ENCODE results near the gene GABRG3. TPM values are rescaled to one million over a fixed set of nuclear protein-coding genes. Genes with fewer than 3 reads are reported as not detected.

GABRG3 gene
- total and polyA plus RNA-seq, 2 donors (not counting 3 experiments of a cell fraction or from before 2014, with no cell fraction given) = not detected

GRCh38 chr15:27167738-27168137 is 196.8 kb downstream of the GABRG3 start:
- H3K4me2 ChIP-seq (ENCODE audit: insufficient read depth, low read length) = no peak overlapping the region
- TF ChIP-seq GATA2 (IDR thresholded peaks at IDR 0.05; ENCODE audit: insufficient read depth, insufficient read length, low read depth, low read length) (no peak), EZH2 (IDR thresholded peaks at IDR 0.05; ENCODE audit: borderline replicate concordance, low read depth, low read length, severe bottlenecking) (no peak), POLR2AphosphoS5 (IDR thresholded peaks at IDR 0.05; ENCODE audit: insufficient read depth, low read depth, low read length) (no peak), MAX (IDR thresholded peaks at IDR 0.05; ENCODE audit: insufficient read depth, insufficient read length) (no peak), MYC (IDR thresholded peaks at IDR 0.05; ENCODE audit: low read depth, low read length) (no peak), CTCF (IDR thresholded peaks at IDR 0.05; ENCODE audit: extremely low read depth in 1 of 2, insufficient read depth in 1 of 2, low read depth in 1 of 2, low read length in 2 of 2) (no peak), JUN (IDR thresholded peaks at IDR 0.05; ENCODE audit: borderline replicate concordance, insufficient read depth, insufficient read length, low read depth) (no peak), FOS (IDR thresholded peaks at IDR 0.05; ENCODE audit: borderline replicate concordance, insufficient read depth, low read length) (no peak), POLR2A (IDR thresholded peaks at IDR 0.05; ENCODE audit: low read depth, low read length) (no peak)
- no peaks in the 10 kb centered on the region for H3K9me1 ChIP-seq (replicated peaks; ENCODE audit: control insufficient read depth, extremely low read depth, insufficient read depth, low read length)
- no peak overlapping the region for H3K4me3 ChIP-seq (replicated peaks in 1 of 3; ENCODE audit: insufficient read depth in 1 of 3, low read depth in 1 of 3, low read length in 3 of 3)
- H3K9ac ChIP-seq (replicated peaks; ENCODE audit: extremely low read depth, insufficient read depth, low read length) = no peak overlapping the region
- POLR2A ChIA-PET = no interaction called here
- BruUV-seq (replicated peaks) = no TSS peak
- dilution Hi-C loops (cut with MboI; ENCODE audit: extremely low pct_ligation_motif_present, low sequenced_read_pairs) (no loop called here), intact Hi-C loops (cut with micrococcal nuclease) (no loop called here)
- FAIRE-seq (no peak), DNase-seq (ENCODE audit: low read depth, low spot score) (no peak)
- H3K27me3 ChIP-seq (ENCODE audit: control insufficient read depth in 2 of 2, insufficient read depth in 2 of 2, low read length in 2 of 2) = no peaks in the 10 kb centered on the region
- no peaks in the 10 kb centered on the region for H3K79me2 ChIP-seq (ENCODE audit: control insufficient read depth, insufficient read depth, low read length)
- no peak overlapping the region for H3K27ac ChIP-seq (ENCODE audit: insufficient read depth, low read depth, low read length)
- H3K9me3 ChIP-seq (replicated peaks; ENCODE audit: control insufficient read depth, insufficient read depth, low read length) = peaks cover 6% of the 10 kb centered on the region
- no peak overlapping the region for H2AFZ ChIP-seq (ENCODE audit: low read depth, low read length)
- H4K20me1 ChIP-seq (replicated peaks; ENCODE audit: control insufficient read depth, extremely low read depth, insufficient read depth, low read length) = no peaks in the 10 kb centered on the region
- no peaks in the 10 kb centered on the region for H3K36me3 ChIP-seq (ENCODE audit: control insufficient read depth in 2 of 2, extremely low read depth in 1 of 2, insufficient read depth in 2 of 2, low read length in 2 of 2)
- CTCF ChIA-PET = no interaction called here
- H3K4me1 ChIP-seq (ENCODE audit: control insufficient read depth, extremely low read depth, insufficient read depth, low read length) = no peaks in the 10 kb centered on the region

All from endothelial cell of umbilical vein (primary cell).